ENCODE data around the gene DHRS11.

The DHRS11 gene

GRCh38 chr17:36643086-36643685, 51.5 kb downstream of the DHRS11 start:
- TF ChIP-seq, protein P1, sequence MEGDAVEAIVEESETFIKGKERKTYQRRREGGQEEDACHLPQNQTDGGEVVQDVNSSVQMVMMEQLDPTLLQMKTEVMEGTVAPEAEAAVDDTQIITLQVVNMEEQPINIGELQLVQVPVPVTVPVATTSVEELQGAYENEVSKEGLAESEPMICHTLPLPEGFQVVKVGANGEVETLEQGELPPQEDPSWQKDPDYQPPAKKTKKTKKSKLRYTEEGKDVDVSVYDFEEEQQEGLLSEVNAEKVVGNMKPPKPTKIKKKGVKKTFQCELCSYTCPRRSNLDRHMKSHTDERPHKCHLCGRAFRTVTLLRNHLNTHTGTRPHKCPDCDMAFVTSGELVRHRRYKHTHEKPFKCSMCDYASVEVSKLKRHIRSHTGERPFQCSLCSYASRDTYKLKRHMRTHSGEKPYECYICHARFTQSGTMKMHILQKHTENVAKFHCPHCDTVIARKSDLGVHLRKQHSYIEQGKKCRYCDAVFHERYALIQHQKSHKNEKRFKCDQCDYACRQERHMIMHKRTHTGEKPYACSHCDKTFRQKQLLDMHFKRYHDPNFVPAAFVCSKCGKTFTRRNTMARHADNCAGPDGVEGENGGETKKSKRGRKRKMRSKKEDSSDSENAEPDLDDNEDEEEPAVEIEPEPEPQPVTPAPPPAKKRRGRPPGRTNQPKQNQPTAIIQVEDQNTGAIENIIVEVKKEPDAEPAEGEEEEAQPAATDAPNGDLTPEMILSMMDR (conservative IDR thresholded peaks at IDR 0.05): no peak
- H3K27ac ChIP-seq: no peak overlapping the region

- H3K27ac ChIP-seq: peak overlapping the region; percentile 32; the same call in 1 of the 2 replicates
- TF ChIP-seq, protein P1 (conservative IDR thresholded peaks at IDR 0.05): no peak
Observed at GRCh38 chr17:36645422-36645821, 53.7 kb downstream of the DHRS11 start.

GRCh38 chr17:36647636-36648035, 56.0 kb downstream of the DHRS11 start:
- no peak overlapping the region for H3K27ac ChIP-seq
- TF ChIP-seq, protein P1 (conservative IDR thresholded peaks at IDR 0.05): peak; percentile 51

- no peak overlapping the region for H3K27ac ChIP-seq
- TF ChIP-seq, protein P1 (conservative IDR thresholded peaks at IDR 0.05): no peak
Observed at GRCh38 chr17:36650096-36650775, 58.6 kb downstream of the DHRS11 start.

All from VCaP (cell line).